Measurements from ENCODE around the gene IRF2.

Gene IRF2

DNA sequence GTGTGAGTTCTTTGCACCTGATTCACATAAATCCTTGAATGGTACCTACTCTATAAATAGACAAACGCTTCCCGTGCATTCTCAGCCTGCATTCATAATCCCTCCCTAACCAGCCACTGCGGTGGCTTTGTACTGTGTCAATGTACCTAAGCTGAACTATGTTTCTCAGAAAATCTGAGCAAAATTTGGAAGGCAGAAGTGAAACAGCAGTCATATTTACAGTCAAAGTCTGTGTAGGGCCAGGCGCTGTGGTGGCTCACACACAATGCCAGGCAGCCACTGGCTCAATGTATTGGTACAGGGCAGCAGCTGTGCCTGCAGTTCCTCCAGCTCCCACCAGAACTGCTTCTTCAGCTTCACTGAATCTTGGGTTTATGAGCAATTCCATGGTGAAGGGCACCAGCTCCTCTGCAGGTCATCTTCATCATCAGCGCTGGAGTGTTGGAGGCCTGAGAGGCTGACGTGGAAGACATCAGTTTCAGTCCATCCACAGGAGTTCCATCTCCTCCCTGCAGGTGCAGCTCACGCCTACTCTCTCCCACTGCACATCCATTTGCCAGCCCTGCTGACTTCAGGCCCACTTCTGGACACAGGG is 32.3 kb upstream of the IRF2 start:
- TF ChIP-seq, protein P1, sequence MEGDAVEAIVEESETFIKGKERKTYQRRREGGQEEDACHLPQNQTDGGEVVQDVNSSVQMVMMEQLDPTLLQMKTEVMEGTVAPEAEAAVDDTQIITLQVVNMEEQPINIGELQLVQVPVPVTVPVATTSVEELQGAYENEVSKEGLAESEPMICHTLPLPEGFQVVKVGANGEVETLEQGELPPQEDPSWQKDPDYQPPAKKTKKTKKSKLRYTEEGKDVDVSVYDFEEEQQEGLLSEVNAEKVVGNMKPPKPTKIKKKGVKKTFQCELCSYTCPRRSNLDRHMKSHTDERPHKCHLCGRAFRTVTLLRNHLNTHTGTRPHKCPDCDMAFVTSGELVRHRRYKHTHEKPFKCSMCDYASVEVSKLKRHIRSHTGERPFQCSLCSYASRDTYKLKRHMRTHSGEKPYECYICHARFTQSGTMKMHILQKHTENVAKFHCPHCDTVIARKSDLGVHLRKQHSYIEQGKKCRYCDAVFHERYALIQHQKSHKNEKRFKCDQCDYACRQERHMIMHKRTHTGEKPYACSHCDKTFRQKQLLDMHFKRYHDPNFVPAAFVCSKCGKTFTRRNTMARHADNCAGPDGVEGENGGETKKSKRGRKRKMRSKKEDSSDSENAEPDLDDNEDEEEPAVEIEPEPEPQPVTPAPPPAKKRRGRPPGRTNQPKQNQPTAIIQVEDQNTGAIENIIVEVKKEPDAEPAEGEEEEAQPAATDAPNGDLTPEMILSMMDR (IDR thresholded peaks at IDR 0.05; ENCODE audit: low read depth, low read length), result peak; percentile 19
- H3K4me3 ChIP-seq (ENCODE audit: low read depth, low read length), result no peak overlapping the region
- in situ Hi-C loops (cut with HindIII; ENCODE audit: low sequenced_read_pairs), result no loop called here
- DNase-seq (ENCODE audit: low read depth, low spot score), result no peak

DNA sequence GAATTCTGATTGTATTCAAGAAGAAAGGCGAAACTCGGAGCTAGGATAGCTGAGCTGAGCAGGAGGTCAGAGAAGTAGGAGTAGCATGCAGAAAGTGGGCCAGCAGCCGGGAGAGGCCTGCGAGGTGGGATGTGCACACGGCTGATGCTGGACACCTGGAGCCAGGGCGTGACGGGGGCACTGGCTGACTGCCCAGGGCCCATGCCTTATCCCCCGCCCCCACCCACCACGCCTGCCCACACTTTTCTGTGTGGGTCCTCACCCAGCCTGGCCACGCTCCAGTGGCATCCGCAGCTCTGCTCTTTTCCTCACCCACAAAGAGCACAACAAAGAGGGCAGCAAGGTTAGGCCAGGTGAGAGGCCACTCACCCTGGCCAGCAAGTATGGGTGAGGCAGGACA is 30.0 kb upstream of the IRF2 start:
- in situ Hi-C loops (cut with HindIII; ENCODE audit: low sequenced_read_pairs), result no loop called here
- TF ChIP-seq, protein P1 (IDR thresholded peaks at IDR 0.05; ENCODE audit: low read depth, low read length), result no peak
- H3K4me3 ChIP-seq (ENCODE audit: low read depth, low read length), result no peak overlapping the region
- DNase-seq (ENCODE audit: low read depth, low spot score), result no peak

- no peak overlapping the region for H3K4me3 ChIP-seq (ENCODE audit: low read depth, low read length)
- in situ Hi-C loops (cut with HindIII; ENCODE audit: low sequenced_read_pairs), result no loop called here
- DNase-seq (ENCODE audit: low read depth, low spot score), result no peak
Observed at GRCh38 chr4:184503869-184504300, 29.5 kb upstream of the IRF2 start.

GRCh38 chr4:184500748-184501589 is 26.6 kb upstream of the IRF2 start:
- no peak for DNase-seq (ENCODE audit: low read depth, low spot score)
- TF ChIP-seq, protein P1 (IDR thresholded peaks at IDR 0.05; ENCODE audit: low read depth, low read length), result no peak
- no peak overlapping the region for H3K4me3 ChIP-seq (ENCODE audit: low read depth, low read length)
- in situ Hi-C loops (cut with HindIII; ENCODE audit: low sequenced_read_pairs), result no loop called here

More at GRCh38 chr4:184503869-184504300, 29.5 kb upstream of the IRF2 start:
- TF ChIP-seq, protein P1 (IDR thresholded peaks at IDR 0.05; ENCODE audit: low read depth, low read length), result no peak

DNA sequence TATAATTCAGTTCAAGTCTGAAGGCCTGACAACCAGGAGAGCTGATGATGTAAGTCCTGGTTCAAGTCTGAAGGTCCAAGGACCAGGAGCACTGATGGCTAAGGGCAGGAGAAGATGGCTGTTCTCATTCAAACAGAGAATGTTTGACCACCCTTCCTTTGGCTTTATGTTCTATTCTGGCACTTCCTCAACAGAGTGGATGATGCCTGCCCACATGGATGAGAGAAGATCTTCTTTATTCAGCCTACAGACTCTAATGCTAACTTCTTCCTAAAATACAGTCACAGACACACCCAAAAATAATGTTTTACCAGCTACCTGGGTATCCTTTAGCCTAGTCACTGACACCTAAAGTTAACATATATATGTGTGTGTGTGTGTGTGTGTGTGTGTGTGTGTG is 25.6 kb upstream of the IRF2 start:
- TF ChIP-seq, protein P1 (IDR thresholded peaks at IDR 0.05; ENCODE audit: low read depth, low read length), result no peak
- in situ Hi-C loops (cut with HindIII; ENCODE audit: low sequenced_read_pairs), result no loop called here
- DNase-seq (ENCODE audit: low read depth, low spot score), result no peak
- no peak overlapping the region for H3K4me3 ChIP-seq (ENCODE audit: low read depth, low read length)

DNA sequence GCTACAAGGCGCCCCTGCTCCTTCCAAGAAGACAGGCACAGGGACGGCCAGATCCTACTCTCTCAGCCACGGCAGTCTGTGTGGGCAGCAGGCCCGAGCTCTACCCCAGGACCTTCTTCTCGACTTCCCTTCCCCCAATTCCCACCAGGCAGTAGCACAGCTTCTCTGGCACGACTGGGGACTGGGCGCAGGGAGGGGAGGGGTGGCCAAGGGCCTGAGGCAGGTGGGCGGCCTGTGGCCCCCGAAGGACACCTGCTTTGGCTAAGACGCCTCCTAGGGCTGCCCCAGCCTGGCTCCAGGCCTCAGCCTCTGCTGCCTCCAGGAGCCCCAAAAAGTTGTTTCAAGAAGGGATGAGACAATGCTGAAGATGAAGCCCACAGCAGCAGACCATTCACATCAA is 24.2 kb upstream of the IRF2 start:
- in situ Hi-C loops (cut with HindIII; ENCODE audit: low sequenced_read_pairs), result no loop called here
- TF ChIP-seq, protein P1 (IDR thresholded peaks at IDR 0.05; ENCODE audit: low read depth, low read length), result no peak
- no peak overlapping the region for H3K4me3 ChIP-seq (ENCODE audit: low read depth, low read length)
- no peak for DNase-seq (ENCODE audit: low read depth, low spot score)
